ENCODE measurements around the gene ACVR2A.

Gene ACVR2A

DNA sequence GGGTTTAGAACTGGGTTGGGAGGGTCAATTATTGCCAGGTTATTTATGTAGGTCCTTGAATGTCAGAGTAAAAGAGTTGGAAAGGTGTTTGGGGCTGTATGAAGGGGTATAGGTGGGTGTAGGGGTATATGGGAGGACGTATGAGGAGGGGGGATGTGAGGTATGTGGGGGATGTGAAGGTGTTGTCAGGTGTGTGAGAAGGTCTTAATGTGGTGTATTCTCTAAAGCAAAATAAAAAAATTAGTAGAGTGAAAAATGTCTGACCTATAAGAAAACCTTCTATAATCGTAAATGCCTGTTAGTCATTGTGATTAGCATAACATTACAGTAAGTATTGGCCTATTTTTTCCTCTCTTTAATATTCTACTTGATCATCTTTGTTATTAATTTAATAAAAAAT lies 25.1 kb downstream of the ACVR2A start:
- H3K4me3 ChIP-seq (ENCODE audit: low read depth, low read length), result no peak overlapping the region
- TF ChIP-seq, protein P1, sequence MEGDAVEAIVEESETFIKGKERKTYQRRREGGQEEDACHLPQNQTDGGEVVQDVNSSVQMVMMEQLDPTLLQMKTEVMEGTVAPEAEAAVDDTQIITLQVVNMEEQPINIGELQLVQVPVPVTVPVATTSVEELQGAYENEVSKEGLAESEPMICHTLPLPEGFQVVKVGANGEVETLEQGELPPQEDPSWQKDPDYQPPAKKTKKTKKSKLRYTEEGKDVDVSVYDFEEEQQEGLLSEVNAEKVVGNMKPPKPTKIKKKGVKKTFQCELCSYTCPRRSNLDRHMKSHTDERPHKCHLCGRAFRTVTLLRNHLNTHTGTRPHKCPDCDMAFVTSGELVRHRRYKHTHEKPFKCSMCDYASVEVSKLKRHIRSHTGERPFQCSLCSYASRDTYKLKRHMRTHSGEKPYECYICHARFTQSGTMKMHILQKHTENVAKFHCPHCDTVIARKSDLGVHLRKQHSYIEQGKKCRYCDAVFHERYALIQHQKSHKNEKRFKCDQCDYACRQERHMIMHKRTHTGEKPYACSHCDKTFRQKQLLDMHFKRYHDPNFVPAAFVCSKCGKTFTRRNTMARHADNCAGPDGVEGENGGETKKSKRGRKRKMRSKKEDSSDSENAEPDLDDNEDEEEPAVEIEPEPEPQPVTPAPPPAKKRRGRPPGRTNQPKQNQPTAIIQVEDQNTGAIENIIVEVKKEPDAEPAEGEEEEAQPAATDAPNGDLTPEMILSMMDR (IDR thresholded peaks at IDR 0.05; ENCODE audit: low read depth, low read length), result no peak

GRCh38 chr2:147872967-147873366 lies 28.1 kb downstream of the ACVR2A start:
- H3K4me3 ChIP-seq (ENCODE audit: low read depth, low read length), result no peak overlapping the region
- TF ChIP-seq, protein P1 (IDR thresholded peaks at IDR 0.05; ENCODE audit: low read depth, low read length), result no peak

DNA sequence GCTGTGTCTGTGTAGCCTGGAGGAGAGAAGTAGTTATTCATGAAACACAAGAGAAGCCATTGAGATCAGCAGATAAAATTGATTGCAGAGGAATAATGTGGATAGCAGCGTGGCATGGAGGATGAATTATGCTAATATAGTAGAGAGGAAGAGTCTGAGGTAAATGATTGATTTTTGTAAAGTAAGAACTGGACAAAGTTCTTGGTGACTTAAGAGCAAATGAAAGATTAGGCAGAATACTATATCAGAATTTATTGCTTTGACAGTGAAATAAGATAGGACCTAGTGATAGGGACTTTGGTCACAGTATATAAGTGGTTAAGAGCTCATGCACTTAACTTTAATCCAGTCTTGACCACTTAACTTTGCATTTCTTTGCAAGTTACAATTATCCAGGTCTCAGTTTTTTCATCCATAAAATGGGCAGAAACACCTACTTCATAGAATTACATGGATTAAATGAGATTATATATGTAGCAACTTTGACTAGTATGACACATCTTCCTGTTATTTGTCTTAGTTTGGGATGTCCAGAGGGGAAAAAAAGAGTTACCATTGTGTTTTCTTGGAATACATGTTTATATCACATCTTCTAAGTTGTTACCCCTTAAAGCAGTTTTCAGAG lies 29.1 kb downstream of the ACVR2A start:
- H3K4me3 ChIP-seq (ENCODE audit: low read depth, low read length), result no peak overlapping the region
- TF ChIP-seq, protein P1 (IDR thresholded peaks at IDR 0.05; ENCODE audit: low read depth, low read length), result no peak

- no peak overlapping the region for H3K4me3 ChIP-seq (ENCODE audit: low read depth, low read length)
- TF ChIP-seq, protein P1 (IDR thresholded peaks at IDR 0.05; ENCODE audit: low read depth, low read length), result no peak
Observed at GRCh38 chr2:147879846-147880245, 35.0 kb downstream of the ACVR2A start.

DNA sequence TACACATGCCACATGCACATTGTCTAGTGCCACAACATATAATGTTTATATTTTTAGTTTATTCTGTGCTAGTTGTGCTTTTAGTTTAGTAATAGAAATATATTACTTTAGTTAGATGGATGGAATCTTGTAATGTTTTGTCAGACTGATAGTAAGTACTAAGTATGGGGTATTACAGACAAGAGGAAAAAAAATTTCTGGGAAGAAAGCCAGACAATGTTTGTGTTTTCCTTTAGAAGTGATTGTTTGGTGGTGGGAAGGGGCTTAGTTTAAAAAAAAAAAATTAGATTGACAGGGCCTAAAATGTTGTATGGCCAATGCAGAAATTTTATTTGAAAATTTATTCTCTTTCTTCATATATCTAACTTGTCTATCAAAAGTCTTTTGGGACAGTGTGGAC lies 37.8 kb downstream of the ACVR2A start:
- TF ChIP-seq, protein P1 (IDR thresholded peaks at IDR 0.05; ENCODE audit: low read depth, low read length), result no peak
- no peak overlapping the region for H3K4me3 ChIP-seq (ENCODE audit: low read depth, low read length)

DNA sequence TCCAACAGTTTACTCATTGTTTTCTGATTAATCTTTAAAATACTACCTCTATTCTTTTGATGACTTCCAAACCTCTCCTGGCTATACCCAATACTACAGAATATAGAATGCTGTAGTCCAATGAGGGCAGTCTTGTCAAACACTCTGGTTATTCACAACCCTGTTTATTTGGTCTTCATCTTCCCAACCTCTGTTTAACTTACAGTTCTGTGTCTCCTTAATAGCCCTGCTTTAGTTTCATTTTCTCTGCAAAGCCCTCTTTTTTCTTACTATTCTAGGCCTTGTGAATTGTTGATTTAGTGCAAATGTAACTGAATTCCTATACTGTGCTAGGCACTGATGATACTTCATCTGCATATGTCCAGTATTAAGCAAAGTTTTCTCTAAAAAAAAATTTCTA lies 40.0 kb downstream of the ACVR2A start:
- no peak overlapping the region for H3K4me3 ChIP-seq (ENCODE audit: low read depth, low read length)
- TF ChIP-seq, protein P1 (IDR thresholded peaks at IDR 0.05; ENCODE audit: low read depth, low read length), result no peak

- H3K4me3 ChIP-seq (ENCODE audit: low read depth, low read length), result no peak overlapping the region
- TF ChIP-seq, protein P1 (IDR thresholded peaks at IDR 0.05; ENCODE audit: low read depth, low read length), result no peak
Observed at GRCh38 chr2:147886136-147886535, 41.3 kb downstream of the ACVR2A start.
